Activated T-helper 2 cell treated with anti-CD3 and anti-CD28 coated beads, Interferon-gamma antibody, Interleukin-2, Interleukin-4, amounts not matched to agents 10 μg/mL and 5 μg/mL and 100 μg/mL, durations not matched to agents 14 hours and 24 hours and 36 hours (primary cell): ENCODE results near the gene GPC1. TPM values are rescaled to one million over a fixed set of nuclear protein-coding genes. Genes with fewer than 3 reads are reported as not detected.

ENCODE experiments used
- total RNA-seq: library from RNA; stranded (reverse); gene quantifications from 2 replicates; pipeline ENCODE4 v1.2.3, GENCODE V29; 2022

The GPC1 gene
- total RNA-seq, 1 donor from 2014 or later, result 21.9 TPM

Other genes starting within 250 kb of the GPC1 start
- 23.7 and 25.1 TPM in 2 replicates for gene ANKMY1, start 122.3 kb downstream of the GPC1 start, total RNA-seq
- gene DUSP28, start 124.7 kb downstream of the GPC1 start, total RNA-seq, result 4.8 and 6.5 TPM in 2 replicates
- 67.3 and 71.3 TPM in 2 replicates for gene RNPEPL1, start 132.8 kb downstream of the GPC1 start, total RNA-seq
- 49.6 and 51.1 TPM in 2 replicates for gene CAPN10, start 151.1 kb downstream of the GPC1 start, total RNA-seq
- gene GPR35, start 189.8 kb downstream of the GPC1 start, total RNA-seq, result 24.9 and 27.4 TPM in 2 replicates
- not detected in 2 replicates for gene AQP12B, start 247.2 kb downstream of the GPC1 start, total RNA-seq